H9 (cell line): ENCODE data around the gene BFSP2. TPM values are rescaled to one million over a fixed set of nuclear protein-coding genes. Genes with fewer than 3 reads are reported as not detected.

Experiments used
- DNase-seq: peaks from one replicate; pipeline ENCODE4 v3.0.0-alpha.2; 2017
- H2AFZ ChIP-seq: one replicate; pipeline ENCODE4 v1.6.1; 2013; ENCODE audit warnings: mild to moderate bottlenecking, low read length, control low read depth, moderate library complexity
- H2AK5ac ChIP-seq: 2 replicates; pipeline ENCODE4 v1.6.1; 2013; ENCODE audit warnings: low read length, control low read depth, mixed read lengths; ENCODE audit not compliant: insufficient read length
- H2BK120ac ChIP-seq: one replicate; pipeline ENCODE4 v1.6.1; 2013; ENCODE audit warnings: low read depth, mild to moderate bottlenecking, low read length, control low read depth, inconsistent platforms; ENCODE audit not compliant: poor library complexity, severe bottlenecking
- H2BK12ac ChIP-seq: 2 replicates; pipeline ENCODE4 v1.6.1; 2013; ENCODE audit warnings: low read length, control low read depth, mixed read lengths, low read depth; ENCODE audit not compliant: insufficient read length
- H2BK15ac ChIP-seq: 2 replicates; pipeline ENCODE4 v1.6.1; 2013; ENCODE audit warnings: low read depth, low read length, control low read depth
- H2BK20ac ChIP-seq: one replicate; pipeline ENCODE4 v1.6.1; 2013; ENCODE audit warnings: low read depth, mild to moderate bottlenecking, low read length, control low read depth, inconsistent platforms; ENCODE audit not compliant: poor library complexity, severe bottlenecking
- H2BK5ac ChIP-seq: 2 replicates; pipeline ENCODE4 v1.6.1; 2013; ENCODE audit warnings: low read length, control low read depth, mixed read lengths; ENCODE audit not compliant: insufficient read length
- H3K14ac ChIP-seq: 2 replicates; pipeline ENCODE4 v1.6.1; 2013; ENCODE audit warnings: low read length, control low read depth; ENCODE audit not compliant: insufficient read depth
- H3K18ac ChIP-seq: 2 replicates; pipeline ENCODE4 v1.6.1; 2013; ENCODE audit warnings: low read depth, mild to moderate bottlenecking, mixed read lengths, low read length, control low read depth; ENCODE audit not compliant: insufficient read length
- H3K23ac ChIP-seq: 2 replicates; pipeline ENCODE4 v1.6.1; 2013; ENCODE audit warnings: low read length, control low read depth, mixed read lengths, low read depth; ENCODE audit not compliant: insufficient read length
- H3K23me2 ChIP-seq: 2 replicates; pipeline ENCODE4 v1.6.1; 2013; ENCODE audit warnings: low read depth, mild to moderate bottlenecking, mixed read lengths, low read length, control low read depth; ENCODE audit not compliant: insufficient read length, poor library complexity, severe bottlenecking
- H3K27ac ChIP-seq: 2 replicates; pipeline ENCODE4 v1.5.1; 2013; ENCODE audit warnings: low read length, control low read depth, mixed read lengths, low read depth; ENCODE audit not compliant: insufficient read length
- H3K27me3 ChIP-seq: 2 replicates; pipeline ENCODE4 v1.6.1; 2013; ENCODE audit warnings: low read length, control low read depth, inconsistent platforms; ENCODE audit not compliant: insufficient read depth
- H3K4ac ChIP-seq: 2 replicates; pipeline ENCODE4 v1.6.1; 2013; ENCODE audit warnings: low read depth, mild to moderate bottlenecking, control low read depth, inconsistent platforms, low read length, moderate library complexity
- H3K4me1 ChIP-seq: 2 replicates; pipeline ENCODE4 v1.6.1; 2013; ENCODE audit warnings: low read length, control low read depth, inconsistent platforms; ENCODE audit not compliant: insufficient read depth
- H3K4me2 ChIP-seq: 2 replicates; pipeline ENCODE4 v1.6.1; 2013; ENCODE audit warnings: low read length, control low read depth, mixed read lengths; ENCODE audit not compliant: insufficient read length, insufficient read depth
- H3K56ac ChIP-seq: 2 replicates; pipeline ENCODE4 v1.6.1; 2013; ENCODE audit warnings: low read depth, mild to moderate bottlenecking, mixed read lengths, low read length, control low read depth; ENCODE audit not compliant: insufficient read length
- H3K79me1 ChIP-seq: 2 replicates; pipeline ENCODE4 v1.6.1; 2013; ENCODE audit warnings: low read depth, mild to moderate bottlenecking, moderate library complexity, low read length, control low read depth, inconsistent platforms; ENCODE audit not compliant: insufficient read depth, poor library complexity, severe bottlenecking
- H3K79me2 ChIP-seq: 2 replicates; pipeline ENCODE4 v1.6.1; 2013; ENCODE audit warnings: low read length, control low read depth, inconsistent platforms; ENCODE audit not compliant: insufficient read depth
- H3K9ac ChIP-seq: 2 replicates; pipeline ENCODE4 v1.6.1; 2013; ENCODE audit warnings: low read length, control low read depth, mixed read lengths; ENCODE audit not compliant: insufficient read length; ENCODE audit errors: extremely low read depth
- H3K9me3 ChIP-seq: one replicate; pipeline ENCODE4 v1.6.1; 2013; ENCODE audit warnings: low read depth, low read length, inconsistent platforms; ENCODE audit not compliant: control insufficient read depth
- H3T11ph ChIP-seq: one replicate; pipeline ENCODE4 v1.6.1; 2013; ENCODE audit warnings: mild to moderate bottlenecking, low read length, control low read depth, inconsistent platforms
- H4K20me1 ChIP-seq: one replicate; pipeline ENCODE4 v1.6.1; 2013; ENCODE audit not compliant: control insufficient read depth, insufficient read length, insufficient read depth
- H4K5ac ChIP-seq: 2 replicates; pipeline ENCODE4 v1.6.1; 2013; ENCODE audit warnings: low read depth, mild to moderate bottlenecking, mixed read lengths, low read length, control low read depth; ENCODE audit not compliant: insufficient read length
- H4K8ac ChIP-seq: replicated peaks from 2 replicates; pipeline ENCODE4 v1.6.1; 2013; ENCODE audit warnings: low read length, control low read depth, mixed read lengths, low read depth; ENCODE audit not compliant: insufficient read length
- H4K91ac ChIP-seq: 2 replicates; pipeline ENCODE4 v1.6.1; 2013; ENCODE audit warnings: low read depth, mild to moderate bottlenecking, moderate library complexity, mixed read lengths, low read length, control low read depth; ENCODE audit not compliant: insufficient read length
- H3K27ac Mint-ChIP-seq, 3 experiments: 2 replicates in 2 of 3; 3 replicates in 1 of 3; pipeline ENCODE4 v1.8.0; 2020 to 2021; ENCODE audit warnings: mixed read lengths in 3 of 3, mild to moderate bottlenecking in 1 of 3, moderate library complexity in 1 of 3
- H3K27me3 Mint-ChIP-seq: 2 replicates; pipeline ENCODE4 v1.8.0; 2021; ENCODE audit warnings: low read depth, mild to moderate bottlenecking, moderate library complexity, mixed read lengths
- H3K36me3 Mint-ChIP-seq, 3 experiments: 2 replicates in 2 of 3; 3 replicates in 1 of 3; pipeline ENCODE4 v1.8.0; 2020 to 2021; ENCODE audit warnings: low read depth in 3 of 3, mixed read lengths in 3 of 3; ENCODE audit not compliant: insufficient read depth in 1 of 3
- H3K4me1 Mint-ChIP-seq, 2 experiments: 2 replicates each; pipeline ENCODE4 v1.8.0; 2020; ENCODE audit warnings: mixed read lengths in 2 of 2
- H3K4me3 Mint-ChIP-seq, 2 experiments: 2 replicates in 1 of 2; 3 replicates in 1 of 2; pipeline ENCODE4 v1.8.0; 2020 to 2021; ENCODE audit warnings: mild to moderate bottlenecking in 2 of 2, mixed read lengths in 2 of 2, moderate library complexity in 1 of 2
- H3K9me3 Mint-ChIP-seq, 2 experiments: 2 replicates in 1 of 2; 3 replicates in 1 of 2; pipeline ENCODE4 v1.8.0; 2020; ENCODE audit warnings: mild to moderate bottlenecking in 2 of 2, mixed read lengths in 2 of 2, moderate library complexity in 1 of 2
- CTCF ChIP-seq: fragments of 200-600 bp; sonication (generic); conservative IDR thresholded peaks from 3 replicates; pipeline ENCODE4 v1.8.0; 2021; ENCODE audit warnings: antibody characterized with exemption, mild to moderate bottlenecking
- WGBS: extraction: QIAGEN DNeasy Blood & Tissue Kit; methylation state at CpG from one replicate; pipeline ENCODE4 v1.1.7; 2013; ENCODE audit warnings: missing lambda C conversion rate, low lambda C conversion rate, mixed read lengths; ENCODE audit not compliant: insufficient read length; ENCODE audit errors: extremely low coverage; 5-methylcytosine and 5-hydroxymethylcytosine counted together
- total RNA-seq: library from RNA; stranded (reverse); gene quantifications from 2 replicates; pipeline ENCODE4 v1.2.1, GENCODE V29; 2021

BFSP2 gene
- total RNA-seq, 1 experiment from 2014 or later, result not detected

DNA sequence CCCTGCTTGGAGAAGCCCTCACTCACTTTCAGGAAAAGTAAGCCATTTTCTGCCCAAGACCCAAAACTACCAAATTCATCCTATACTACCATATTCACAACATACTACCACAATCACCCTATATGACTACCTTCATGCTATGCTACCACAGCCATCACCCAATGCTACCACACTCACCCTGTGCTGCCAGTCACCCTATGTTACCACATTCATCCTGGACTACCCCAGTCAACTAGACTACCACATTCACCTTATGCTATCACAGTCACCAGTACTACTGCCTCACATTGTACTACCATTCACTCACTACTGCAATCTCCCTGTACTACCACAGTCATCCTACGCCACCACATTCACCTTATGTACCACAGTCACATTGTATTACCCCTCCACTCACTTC lies 115.3 kb downstream of the BFSP2 start:
- Histone ChIP-seq H3K4ac (no peak overlapping the region), H2AK5ac (no peak overlapping the region), H2BK12ac (no peak overlapping the region), H4K91ac (no peak overlapping the region), H3K4me2 (no peak overlapping the region), H2BK15ac (no peak overlapping the region), H2BK20ac (no peak overlapping the region), H4K8ac (no peak overlapping the region), H3K9me3 (no peaks in the 10 kb centered on the region), H3T11ph (no peak overlapping the region), H3K56ac (no peak overlapping the region), H4K20me1 (no peaks in the 10 kb centered on the region), H3K79me1 (no peaks in the 10 kb centered on the region), H2AFZ (no peak overlapping the region), H4K5ac (no peak overlapping the region), H3K18ac (no peak overlapping the region), H3K4me1 (no peaks in the 10 kb centered on the region), H2BK5ac (no peak overlapping the region), H3K14ac (no peak overlapping the region), H3K23ac (no peak overlapping the region), H3K27me3 (no peaks in the 10 kb centered on the region), H3K9ac (no peak overlapping the region), H2BK120ac (no peak overlapping the region), H3K23me2 (no peaks in the 10 kb centered on the region), H3K79me2 (no peaks in the 10 kb centered on the region), H3K27ac (no peak overlapping the region)
- no peak for TF ChIP-seq CTCF
- WGBS, result no CpG with 5 or more reads among the region's 1 CpG
- Mint-ChIP-seq H3K4me3 (no peak overlapping the region), H3K36me3 (no peaks in the 10 kb centered on the region), H3K27me3 (no peaks in the 10 kb centered on the region), H3K27ac (no peak overlapping the region), H3K4me1 (no peaks in the 10 kb centered on the region), H3K9me3 (no peaks in the 10 kb centered on the region)
- DNase-seq, result no peak
